ENCODE data around the gene TMEM135.

GRCh38 chr11:87181143-87181542 lies 143.4 kb downstream of the TMEM135 start:
- TF ChIP-seq EP300 (IDR thresholded peaks at IDR 0.05; ENCODE audit: low read depth) (no peak), CTCF (IDR thresholded peaks at IDR 0.05) (no peak), POLR2A (IDR thresholded peaks at IDR 0.05) (no peak)

Data from transverse colon (tissue), 3 donors.